ENCODE results near the gene PDK2. TPM values are rescaled to one million over a fixed set of nuclear protein-coding genes. Genes with fewer than 3 reads are reported as not detected.

PDK2 gene
- polyA plus RNA-seq, 1 donor: 131 TPM

- no peak for DNase-seq
These were observed 22.3 kb downstream of the PDK2 start for GRCh38 chr17:50117202-50118051.

- DNase-seq: no peak
These were observed 23.1 kb downstream of the PDK2 start for GRCh38 chr17:50118076-50118827.

GRCh38 chr17:50118828-50119218 is 23.7 kb downstream of the PDK2 start:
- no peak for DNase-seq

- no peak for DNase-seq
These were observed 25.5 kb downstream of the PDK2 start for GRCh38 chr17:50120475-50121253.

- no peak for DNase-seq
These were observed 27.8 kb downstream of the PDK2 start for GRCh38 chr17:50122945-50123344.

- DNase-seq: no peak
These were observed 28.6 kb downstream of the PDK2 start for GRCh38 chr17:50123649-50124349.

GRCh38 chr17:50125420-50125997 is 30.4 kb downstream of the PDK2 start:
- no peak for DNase-seq

GRCh38 chr17:50127697-50128361 is 32.7 kb downstream of the PDK2 start:
- no peak for DNase-seq

GRCh38 chr17:50128441-50129352 is 33.5 kb downstream of the PDK2 start:
- no peak for DNase-seq

- no peak for DNase-seq
These were observed 34.2 kb downstream of the PDK2 start for GRCh38 chr17:50129353-50129727.

GRCh38 chr17:50129728-50130558 is 34.8 kb downstream of the PDK2 start, which contains the start of gene SAMD14:
SAMD14 (minus strand) TSS chr17:50130160; CDS start chr17:50124959, 5,201 bp downstream.
- DNase-seq: no peak

- no peak for DNase-seq
These were observed 35.6 kb downstream of the PDK2 start for GRCh38 chr17:50130559-50131305.

- no peak for DNase-seq
These were observed 37.1 kb downstream of the PDK2 start for GRCh38 chr17:50132104-50132794.

GRCh38 chr17:50133028-50133768 is 38.0 kb downstream of the PDK2 start:
- no peak for DNase-seq

- DNase-seq: no peak
These were observed 38.6 kb downstream of the PDK2 start for GRCh38 chr17:50133769-50134099.

GRCh38 chr17:50134206-50135110 is 39.3 kb downstream of the PDK2 start:
- no peak for DNase-seq
